Sigmoid colon (tissue), 7 donors: ENCODE data around the gene ERVFRD-1. TPM values are rescaled to one million over a fixed set of nuclear protein-coding genes. Genes with fewer than 3 reads are reported as not detected.
A peak's percentile ranks its signal among the peaks of the same experiment; 100 is the strongest.
"Not testable (repeated sequence)": the region's sequence is repeated elsewhere in the genome, so short reads cannot be mapped to it uniquely, and the experiment has no call there.

Experiments used
- DNase-seq: peaks from one replicate; pipeline ENCODE4 v3.0.0-alpha.2; 2019
- H3K27ac ChIP-seq, 4 donors: fragments of 200-600 bp; sonication (generic); one replicate each; pipeline ENCODE4 v1.5.1; 2016 to 2019; ENCODE audit warnings: mild to moderate bottlenecking in 1 of 4
- H3K27me3 ChIP-seq, 3 donors: fragments of 200-600 bp; sonication (generic); one replicate each; pipeline ENCODE4 v1.5.1; 2019; ENCODE audit warnings: mild to moderate bottlenecking in 1 of 3
- H3K36me3 ChIP-seq, 4 donors: fragments of 200-600 bp; sonication (generic); one replicate each; pipeline ENCODE4 v1.5.1; 2016 to 2019
- H3K4me1 ChIP-seq, 4 donors: fragments of 200-600 bp; sonication (generic); one replicate each; pipeline ENCODE4 v1.5.1; 2017 to 2019
- H3K4me3 ChIP-seq, 4 donors: fragments of 200-600 bp; sonication (generic); one replicate each; pipeline ENCODE4 v1.5.1; 2017 to 2019; ENCODE audit warnings: mild to moderate bottlenecking in 2 of 4, moderate library complexity in 1 of 4
- H3K9me3 ChIP-seq, 4 donors: fragments of 200-600 bp in 3 of 4; sonication (generic) in 3 of 4; one replicate each; pipeline versions ENCODE4 v1.5.1 to v1.6.1; 2013 to 2019
- CTCF ChIP-seq, 4 experiments: fragments of 450-650 bp in 3 of 4; fragments of 200-600 bp in 1 of 4; IDR thresholded peaks; one replicate each; pipeline ENCODE4 v1.5.1; 2016 to 2019; ENCODE audit warnings: antibody characterized with exemption in 4 of 4, mild to moderate bottlenecking in 3 of 4, moderate library complexity in 2 of 4
- EP300 ChIP-seq, 4 donors: sonication (generic); formaldehyde crosslinking; IDR thresholded peaks; one replicate each; pipeline ENCODE4 v1.6.1; 2017; ENCODE audit warnings: antibody characterized with exemption in 4 of 4
- POLR2A ChIP-seq, 2 donors: fragments of 450-650 bp; IDR thresholded peaks; one replicate each; pipeline ENCODE4 v1.6.1; 2016; ENCODE audit warnings: antibody characterized with exemption in 2 of 2, mild to moderate bottlenecking in 2 of 2, moderate library complexity in 2 of 2
- POLR2AphosphoS5 ChIP-seq, 4 donors: sonication (generic); formaldehyde crosslinking; IDR thresholded peaks; one replicate each; pipeline ENCODE4 v1.6.1; 2017; ENCODE audit warnings: antibody characterized with exemption in 4 of 4
- WGBS, 2 donors: extraction: QIAGEN DNeasy Blood & Tissue Kit; methylation state at CpG; one replicate each; pipeline ENCODE4 v1.1.7; 2013; 5-methylcytosine and 5-hydroxymethylcytosine counted together
- intact Hi-C: fragments of 100-400 bp; cut with DNase I; formaldehyde crosslinking; loops from one replicate; pipeline ENCODE4 v1.15.1; 2023
- polyA plus RNA-seq, 3 donors: library from polyadenylated mRNA; stranded (reverse); fragments of 200-250 nt; gene quantifications; one replicate each; pipeline ENCODE4 v1.2.3, GENCODE V29; 2013
- total RNA-seq, 4 donors: library from RNA; depleted of rRNA; stranded (reverse); fragments of >200 nt; gene quantifications; one replicate each; pipeline ENCODE4 v1.1.0, GENCODE V29; 2016
- donor health status: healthy with polysubstance abuse.
- donor health status: Bipolar disorder and iron deficiency.
- donor health status: healthy.

Gene ERVFRD-1
- total and polyA plus RNA-seq, 7 donors: 0.03 to 0.60 (median 0.36) TPM; not detected in 4

GRCh38 chr6:11093376-11093625 lies 18.2 kb downstream of the ERVFRD-1 start:
- H3K9me3 ChIP-seq: no peaks in the 10 kb centered on the region
- H3K4me1 ChIP-seq: peaks cover 0 to 24% (median 18%) of the 10 kb centered on the region in 4 donors
- no peaks in the 10 kb centered on the region for H3K27me3 ChIP-seq
- intact Hi-C loops: loop anchor here (5.0 to 10.0 kb wide), 3 partner anchors 348 to 922 kb away; partner anchors contain the start of genes HIVEP1 and TMEM14B
- H3K27ac ChIP-seq: peak overlapping the region; percentile 97 to 98 (median 98)
- no peak for DNase-seq
- WGBS, 2 donors: 0% methylated on average over 17 of the region's 17 CpGs
- peak overlapping the region; percentile 89 to 98 (median 92) for H3K4me3 ChIP-seq
- H3K36me3 ChIP-seq: no peaks in the 10 kb centered on the region
- TF ChIP-seq POLR2A (IDR thresholded peaks at IDR 0.05) (no peak), CTCF (IDR thresholded peaks at IDR 0.05) (no peak), EP300 (IDR thresholded peaks at IDR 0.05) (no peak), POLR2AphosphoS5 (IDR thresholded peaks at IDR 0.05) (no peak)

GRCh38 chr6:11092668-11093375 lies 18.7 kb downstream of the ERVFRD-1 start:
- H3K9me3 ChIP-seq: no peaks in the 10 kb centered on the region
- H3K36me3 ChIP-seq: no peaks in the 10 kb centered on the region
- WGBS, 2 donors: 1 to 3% methylated on average over 10 of the region's 10 CpGs
- peak overlapping the region; percentile 97 to 98 (median 98) for H3K27ac ChIP-seq
- DNase-seq: no peak
- H3K27me3 ChIP-seq: no peaks in the 10 kb centered on the region
- no peak for TF ChIP-seq POLR2A (IDR thresholded peaks at IDR 0.05)
- no peak for TF ChIP-seq POLR2AphosphoS5 (IDR thresholded peaks at IDR 0.05)
- no peak for TF ChIP-seq EP300 (IDR thresholded peaks at IDR 0.05)
- TF ChIP-seq CTCF (IDR thresholded peaks at IDR 0.05): no peak
- intact Hi-C loops: loop anchor here (5.0 to 10.0 kb wide), 3 partner anchors 348 to 922 kb away; partner anchors contain the start of genes HIVEP1 and TMEM14B
- H3K4me1 ChIP-seq: peaks cover 0 to 24% (median 18%) of the 10 kb centered on the region in 4 donors
- peak overlapping the region; percentile 89 to 98 (median 92) for H3K4me3 ChIP-seq

- not testable (repeated sequence) for DNase-seq, H3K27ac ChIP-seq, H3K36me3 ChIP-seq, H3K4me3 ChIP-seq, H3K9me3 ChIP-seq, H3K27me3 ChIP-seq
- intact Hi-C loops: loop anchor here (5.0 to 10.0 kb wide), 3 partner anchors 346 to 924 kb away; partner anchors contain the start of genes HIVEP1 and TMEM14B
- WGBS, 2 donors: 92 to 94% methylated on average over 5 of the region's 5 CpGs
- peaks cover 0 to 22% (median 17%) of the 10 kb centered on the region in 4 donors for H3K4me1 ChIP-seq
Measured at GRCh38 chr6:11091141-11091540, 20.4 kb downstream of the ERVFRD-1 start.

GRCh38 chr6:11089695-11090094 lies 21.8 kb downstream of the ERVFRD-1 start:
- TF ChIP-seq POLR2AphosphoS5 (IDR thresholded peaks at IDR 0.05): no peak
- TF ChIP-seq EP300 (IDR thresholded peaks at IDR 0.05): no peak
- TF ChIP-seq POLR2A (IDR thresholded peaks at IDR 0.05): no peak
- no peak for TF ChIP-seq CTCF (IDR thresholded peaks at IDR 0.05)
- Histone ChIP-seq H3K9me3 (no peaks in the 10 kb centered on the region), H3K36me3 (no peaks in the 10 kb centered on the region), H3K4me3 (no peak overlapping the region), H3K27ac (no peak overlapping the region), H3K27me3 (no peaks in the 10 kb centered on the region), H3K4me1 (peaks cover 0 to 7% (median 4%) of the 10 kb centered on the region in 4 donors)
- intact Hi-C loops: loop anchor here (5.0 to 10.0 kb wide), 3 partner anchors 345 to 925 kb away; partner anchors contain the start of genes HIVEP1 and TMEM14B
- WGBS, 2 donors: 41 to 76% methylated on average over 1 of the region's 1 CpG
- DNase-seq: no peak

- H3K27me3 ChIP-seq, H3K4me1 ChIP-seq, intact Hi-C loops, H3K9me3 ChIP-seq, H3K27ac ChIP-seq, H3K4me3 ChIP-seq, H3K36me3 ChIP-seq, DNase-seq: not testable (repeated sequence)
- 89 to 95% methylated on average over 47 of the region's 47 CpGs for WGBS, 2 donors
Measured at GRCh38 chr6:11087141-11087812, 24.2 kb downstream of the ERVFRD-1 start.
